Fibroblast of lung (primary cell): Measurements from ENCODE around the gene PDZD2. TPM values are rescaled to one million over a fixed set of nuclear protein-coding genes. Genes with fewer than 3 reads are reported as not detected.

Experiments
- DNase-seq, 2 donors: peaks; one replicate each; pipeline versions ENCODE4 v3.0.0 to v3.0.0-alpha.2; 2010; ENCODE audit warnings: low read depth in 2 of 2
- H2AFZ ChIP-seq: 2 replicates; pipeline ENCODE4 v1.5.1; 2012; ENCODE audit warnings: low read length, control low read depth, inconsistent platforms
- H3K27ac ChIP-seq: 2 replicates; pipeline ENCODE4 v1.5.1; 2011; ENCODE audit warnings: low read length, control low read depth; ENCODE audit not compliant: insufficient read depth
- H3K27me3 ChIP-seq: 2 replicates; pipeline ENCODE4 v1.5.1; 2011; ENCODE audit warnings: mild to moderate bottlenecking, low read length; ENCODE audit not compliant: control insufficient read depth, insufficient read depth
- H3K36me3 ChIP-seq: 2 replicates; pipeline ENCODE4 v1.5.1; 2011; ENCODE audit warnings: low read length; ENCODE audit not compliant: control insufficient read depth, insufficient read depth
- H3K4me1 ChIP-seq: 2 replicates; pipeline ENCODE4 v1.5.1; 2011; ENCODE audit warnings: low read length; ENCODE audit not compliant: control insufficient read depth, insufficient read depth; ENCODE audit errors: extremely low read depth
- H3K4me2 ChIP-seq: 2 replicates; pipeline ENCODE4 v1.5.1; 2011; ENCODE audit warnings: low read length, control low read depth; ENCODE audit not compliant: insufficient read depth; ENCODE audit errors: extremely low read depth
- H3K4me3 ChIP-seq, 4 experiments: fragments of 200-600 bp in 1 of 4; sonication (generic) in 1 of 4; replicated peaks in 1 of 4; 2 replicates each; pipeline ENCODE4 v1.5.1; 2011 to 2016; ENCODE audit warnings: low read length in 4 of 4, low read depth in 3 of 4, mild to moderate bottlenecking in 3 of 4, control low read depth in 2 of 4, inconsistent platforms in 1 of 4, mixed read lengths in 1 of 4; ENCODE audit not compliant: insufficient read depth in 1 of 4; ENCODE audit errors: control extremely low read depth in 1 of 4
- H3K79me2 ChIP-seq: 2 replicates; pipeline ENCODE4 v1.5.1; 2012; ENCODE audit warnings: mild to moderate bottlenecking, low read length, inconsistent platforms; ENCODE audit not compliant: control insufficient read depth, insufficient read depth
- H3K9ac ChIP-seq: 2 replicates; pipeline ENCODE4 v1.5.1; 2011; ENCODE audit warnings: mild to moderate bottlenecking, low read length, control low read depth; ENCODE audit not compliant: insufficient read depth
- H3K9me3 ChIP-seq: 2 replicates; pipeline ENCODE4 v1.5.1; 2012; ENCODE audit warnings: low read depth, low read length; ENCODE audit not compliant: control insufficient read depth, insufficient read depth
- H4K20me1 ChIP-seq: 2 replicates; pipeline ENCODE4 v1.5.1; 2011; ENCODE audit warnings: low read length; ENCODE audit not compliant: control insufficient read depth, insufficient read depth; ENCODE audit errors: extremely low read depth
- EZH2 ChIP-seq: IDR thresholded peaks from 2 replicates; pipeline ENCODE4 v1.5.1; 2012; ENCODE audit warnings: low read length, control low read depth, mild to moderate bottlenecking; ENCODE audit errors: missing control alignments
- polyA plus RNA-seq, 2 donors: library from polyadenylated mRNA; depleted of rRNA in 1 of 2; stranded (reverse) in 1 of 2; unstranded in 1 of 2; fragments of >200 nt; gene quantifications; 2 replicates each; pipeline ENCODE4 v1.2.1, GENCODE V29; 2011 to 2012; ENCODE audit warnings: missing spikeins in 1 of 2
- total RNA-seq: library from RNA; depleted of rRNA; stranded (reverse); fragments of >200 nt; gene quantifications from 2 replicates; pipeline ENCODE4 v1.2.1, GENCODE V29; 2014
- TF ChIP-seq, protein P1 (sequence below), 2 donors: IDR thresholded peaks in 1 of 2; conservative IDR thresholded peaks in 1 of 2; 1 replicate in 1 of 2; 2 replicates in 1 of 2; pipeline ENCODE4 v1.5.1; 2011 to 2012; ENCODE audit warnings: low read length in 2 of 2, control low read depth in 1 of 2, inconsistent platforms in 1 of 2, low read depth in 1 of 2, mild to moderate bottlenecking in 1 of 2

Gene PDZD2
- total and polyA plus RNA-seq, 2 donors (not counting 1 experiment from before 2014, with no cell fraction given): 0.33 to 0.40 TPM

DNA sequence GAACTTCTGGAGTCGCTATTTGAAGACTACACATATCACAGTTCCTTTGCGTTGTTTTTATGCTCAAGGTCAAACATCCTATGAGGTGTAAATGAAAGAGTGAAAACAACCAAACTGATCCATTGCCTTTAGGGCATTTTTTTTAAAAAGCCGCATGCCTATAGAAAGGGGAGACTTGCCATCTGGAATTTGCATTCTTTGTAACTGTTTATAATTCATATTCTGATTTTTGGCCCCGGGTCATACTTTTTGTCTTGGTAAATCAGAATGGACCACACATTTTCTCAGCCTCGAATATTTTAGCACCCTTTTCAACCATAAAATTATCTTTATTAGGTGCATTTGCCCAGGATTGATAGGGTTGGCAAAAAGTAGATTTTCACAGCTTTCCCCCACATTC lies 347.2 kb downstream of the PDZD2 start:
- no peak for DNase-seq
- Histone ChIP-seq H3K4me2 (no peak overlapping the region), H3K4me1 (peaks cover 16% of the 10 kb centered on the region), H2AFZ (no peak overlapping the region), H4K20me1 (no peaks in the 10 kb centered on the region), H3K27ac (no peak overlapping the region), H3K9me3 (no peaks in the 10 kb centered on the region), H3K79me2 (no peaks in the 10 kb centered on the region), H3K27me3 (no peaks in the 10 kb centered on the region), H3K36me3 (no peaks in the 10 kb centered on the region), H3K9ac (no peak overlapping the region), H3K4me3 (no peak overlapping the region)
- TF ChIP-seq, protein P1, sequence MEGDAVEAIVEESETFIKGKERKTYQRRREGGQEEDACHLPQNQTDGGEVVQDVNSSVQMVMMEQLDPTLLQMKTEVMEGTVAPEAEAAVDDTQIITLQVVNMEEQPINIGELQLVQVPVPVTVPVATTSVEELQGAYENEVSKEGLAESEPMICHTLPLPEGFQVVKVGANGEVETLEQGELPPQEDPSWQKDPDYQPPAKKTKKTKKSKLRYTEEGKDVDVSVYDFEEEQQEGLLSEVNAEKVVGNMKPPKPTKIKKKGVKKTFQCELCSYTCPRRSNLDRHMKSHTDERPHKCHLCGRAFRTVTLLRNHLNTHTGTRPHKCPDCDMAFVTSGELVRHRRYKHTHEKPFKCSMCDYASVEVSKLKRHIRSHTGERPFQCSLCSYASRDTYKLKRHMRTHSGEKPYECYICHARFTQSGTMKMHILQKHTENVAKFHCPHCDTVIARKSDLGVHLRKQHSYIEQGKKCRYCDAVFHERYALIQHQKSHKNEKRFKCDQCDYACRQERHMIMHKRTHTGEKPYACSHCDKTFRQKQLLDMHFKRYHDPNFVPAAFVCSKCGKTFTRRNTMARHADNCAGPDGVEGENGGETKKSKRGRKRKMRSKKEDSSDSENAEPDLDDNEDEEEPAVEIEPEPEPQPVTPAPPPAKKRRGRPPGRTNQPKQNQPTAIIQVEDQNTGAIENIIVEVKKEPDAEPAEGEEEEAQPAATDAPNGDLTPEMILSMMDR (conservative IDR thresholded peaks at IDR 0.05 in 1 of 2, IDR thresholded peaks at IDR 0.05 in 1 of 2; ENCODE audit: low read depth in 1 of 2, low read length in 2 of 2): no peak
- TF ChIP-seq EZH2: no peak

DNA sequence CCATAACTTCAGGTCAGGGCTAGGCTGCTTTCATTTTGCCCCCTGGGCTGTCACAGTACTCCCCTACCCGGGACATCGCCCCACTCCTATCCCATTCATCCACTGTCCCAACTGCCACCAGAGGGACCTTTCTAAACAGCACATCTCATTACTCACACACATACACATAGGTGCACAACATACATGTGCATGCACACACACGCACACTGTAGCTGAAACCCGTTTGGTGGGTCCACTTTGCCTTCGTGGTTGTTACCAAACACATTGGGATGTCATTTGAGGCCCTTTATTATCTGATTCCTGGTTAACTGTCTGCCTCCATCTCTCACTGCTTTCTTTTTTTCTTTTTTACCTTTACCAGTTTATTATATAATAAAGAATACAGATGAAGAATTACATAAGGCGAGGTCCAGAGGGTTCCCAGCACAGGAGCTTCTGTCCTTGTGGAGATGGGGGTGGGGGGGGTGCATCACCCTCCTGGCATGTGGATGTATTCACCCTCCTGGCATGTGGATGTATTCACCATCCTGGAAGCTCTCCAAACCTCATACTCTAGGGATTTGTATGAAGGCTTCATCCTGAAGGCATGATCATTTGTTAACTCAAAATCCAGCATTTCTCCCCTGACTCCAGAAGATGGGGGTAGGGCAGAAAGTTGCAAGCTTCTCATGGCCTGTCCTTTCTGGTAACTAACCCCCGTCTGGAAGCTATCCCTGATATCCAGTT lies 349.2 kb downstream of the PDZD2 start:
- Histone ChIP-seq H3K27me3 (no peaks in the 10 kb centered on the region), H3K79me2 (no peaks in the 10 kb centered on the region), H3K36me3 (no peaks in the 10 kb centered on the region), H3K27ac (no peak overlapping the region), H2AFZ (no peak overlapping the region), H4K20me1 (no peaks in the 10 kb centered on the region), H3K4me1 (peaks cover 18% of the 10 kb centered on the region), H3K9me3 (no peaks in the 10 kb centered on the region), H3K4me2 (peak overlapping the region; percentile 17), H3K4me3 (no peak overlapping the region), H3K9ac (no peak overlapping the region)
- peak; percentile 90 to 99 for DNase-seq
- TF ChIP-seq, protein P1 (conservative IDR thresholded peaks at IDR 0.05 in 1 of 2, IDR thresholded peaks at IDR 0.05 in 1 of 2; ENCODE audit: low read depth in 1 of 2, low read length in 2 of 2): no peak
- no peak for TF ChIP-seq EZH2

DNA sequence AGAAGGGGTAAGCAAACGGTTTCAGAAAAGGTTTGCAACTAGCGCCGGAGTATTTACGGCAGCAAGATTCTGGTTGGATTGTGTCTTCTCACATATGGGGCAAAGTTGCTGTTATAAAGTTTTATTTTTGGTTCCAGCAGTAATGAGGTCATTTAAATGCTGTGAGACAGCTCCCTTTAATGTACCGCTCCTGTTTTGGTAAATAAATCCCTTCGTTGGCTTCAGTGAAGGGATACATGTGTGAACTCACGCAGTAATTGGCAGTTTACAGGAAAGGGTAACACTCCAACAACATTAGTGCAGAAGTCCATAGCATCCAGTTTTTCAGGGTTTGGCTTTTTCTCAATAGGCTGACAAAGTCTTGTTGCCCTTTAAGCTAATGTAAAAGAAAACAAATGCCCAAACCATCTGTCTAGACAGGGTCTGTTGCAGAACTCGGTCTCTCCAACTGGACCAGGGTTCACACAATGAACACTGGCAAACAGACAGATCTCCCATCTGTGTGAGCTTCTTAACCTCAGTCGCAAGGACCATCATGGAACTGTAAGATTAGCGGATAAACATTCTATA lies 351.2 kb downstream of the PDZD2 start:
- TF ChIP-seq EZH2: no peak
- TF ChIP-seq, protein P1 (conservative IDR thresholded peaks at IDR 0.05 in 1 of 2, IDR thresholded peaks at IDR 0.05 in 1 of 2; ENCODE audit: low read depth in 1 of 2, low read length in 2 of 2): no peak
- Histone ChIP-seq H3K79me2 (no peaks in the 10 kb centered on the region), H3K4me3 (no peak overlapping the region), H2AFZ (no peak overlapping the region), H3K9me3 (no peaks in the 10 kb centered on the region), H3K4me1 (peaks cover 18% of the 10 kb centered on the region), H3K27me3 (no peaks in the 10 kb centered on the region), H4K20me1 (no peaks in the 10 kb centered on the region), H3K4me2 (no peak overlapping the region), H3K9ac (no peak overlapping the region), H3K36me3 (no peaks in the 10 kb centered on the region), H3K27ac (no peak overlapping the region)
- peak; percentile 48 to 57 for DNase-seq
